Cerebellar nuclear complex (tissue), 1 donor: ENCODE data around the gene RBM6.
"Not testable (repeated sequence)": the region's sequence is repeated elsewhere in the genome, so short reads cannot be mapped to it uniquely, and the experiment has no call there.

ENCODE experiments used
- DNase-seq, 2 experiments: peaks; one replicate each; lab custom pipeline; 2025; lab: John Stamatoyannopoulos, UW

The RBM6 gene, protein sequence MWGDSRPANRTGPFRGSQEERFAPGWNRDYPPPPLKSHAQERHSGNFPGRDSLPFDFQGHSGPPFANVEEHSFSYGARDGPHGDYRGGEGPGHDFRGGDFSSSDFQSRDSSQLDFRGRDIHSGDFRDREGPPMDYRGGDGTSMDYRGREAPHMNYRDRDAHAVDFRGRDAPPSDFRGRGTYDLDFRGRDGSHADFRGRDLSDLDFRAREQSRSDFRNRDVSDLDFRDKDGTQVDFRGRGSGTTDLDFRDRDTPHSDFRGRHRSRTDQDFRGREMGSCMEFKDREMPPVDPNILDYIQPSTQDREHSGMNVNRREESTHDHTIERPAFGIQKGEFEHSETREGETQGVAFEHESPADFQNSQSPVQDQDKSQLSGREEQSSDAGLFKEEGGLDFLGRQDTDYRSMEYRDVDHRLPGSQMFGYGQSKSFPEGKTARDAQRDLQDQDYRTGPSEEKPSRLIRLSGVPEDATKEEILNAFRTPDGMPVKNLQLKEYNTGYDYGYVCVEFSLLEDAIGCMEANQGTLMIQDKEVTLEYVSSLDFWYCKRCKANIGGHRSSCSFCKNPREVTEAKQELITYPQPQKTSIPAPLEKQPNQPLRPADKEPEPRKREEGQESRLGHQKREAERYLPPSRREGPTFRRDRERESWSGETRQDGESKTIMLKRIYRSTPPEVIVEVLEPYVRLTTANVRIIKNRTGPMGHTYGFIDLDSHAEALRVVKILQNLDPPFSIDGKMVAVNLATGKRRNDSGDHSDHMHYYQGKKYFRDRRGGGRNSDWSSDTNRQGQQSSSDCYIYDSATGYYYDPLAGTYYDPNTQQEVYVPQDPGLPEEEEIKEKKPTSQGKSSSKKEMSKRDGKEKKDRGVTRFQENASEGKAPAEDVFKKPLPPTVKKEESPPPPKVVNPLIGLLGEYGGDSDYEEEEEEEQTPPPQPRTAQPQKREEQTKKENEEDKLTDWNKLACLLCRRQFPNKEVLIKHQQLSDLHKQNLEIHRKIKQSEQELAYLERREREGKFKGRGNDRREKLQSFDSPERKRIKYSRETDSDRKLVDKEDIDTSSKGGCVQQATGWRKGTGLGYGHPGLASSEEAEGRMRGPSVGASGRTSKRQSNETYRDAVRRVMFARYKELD

DNA sequence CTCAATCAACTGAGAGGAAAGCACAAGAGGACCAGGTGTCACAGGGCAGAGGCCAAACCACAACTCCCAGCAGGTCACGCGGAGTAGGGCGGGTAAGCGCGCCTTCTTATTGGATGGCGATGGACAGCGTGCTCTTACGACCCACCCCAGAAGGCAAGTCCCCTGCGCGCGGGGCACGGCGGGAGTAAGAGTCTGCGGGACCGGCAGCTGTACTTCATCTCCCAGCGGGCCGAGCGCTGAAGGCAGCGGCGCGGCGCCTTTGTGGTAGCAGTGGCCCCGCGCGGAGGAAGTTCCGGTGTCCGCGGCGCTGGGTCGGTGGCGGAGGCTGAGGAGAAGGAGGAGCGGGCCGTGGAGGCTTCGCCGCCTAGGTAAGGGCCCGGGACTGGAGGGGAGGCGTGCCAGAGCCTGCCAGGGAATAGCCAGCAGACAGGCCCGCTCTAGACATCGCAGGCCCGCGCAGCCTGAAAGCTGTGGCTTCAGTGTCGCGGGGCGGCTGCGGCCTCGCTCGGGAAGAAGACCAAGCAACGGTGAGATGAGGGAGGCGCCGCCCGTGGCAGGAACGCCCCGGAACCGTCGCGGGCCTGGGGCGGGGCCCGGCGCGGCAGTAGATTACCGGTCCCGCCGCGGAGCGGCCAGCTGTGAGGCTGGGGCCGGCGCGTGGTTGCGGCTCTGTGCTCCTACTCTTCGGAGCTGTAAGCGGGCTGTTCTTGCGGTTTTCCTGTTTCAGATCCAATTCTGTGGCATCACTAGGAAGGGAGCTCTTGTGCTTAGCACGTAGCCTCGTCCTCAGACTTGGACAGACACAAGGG is at the start of gene RBM6:
Gene RBM6, plus strand, starts transcription at position 293 of the 809 bp plus-strand sequence. CDS start 22,492 bp downstream, outside the sequence.
- peak; percentile 92 to 97 for DNase-seq

DNA sequence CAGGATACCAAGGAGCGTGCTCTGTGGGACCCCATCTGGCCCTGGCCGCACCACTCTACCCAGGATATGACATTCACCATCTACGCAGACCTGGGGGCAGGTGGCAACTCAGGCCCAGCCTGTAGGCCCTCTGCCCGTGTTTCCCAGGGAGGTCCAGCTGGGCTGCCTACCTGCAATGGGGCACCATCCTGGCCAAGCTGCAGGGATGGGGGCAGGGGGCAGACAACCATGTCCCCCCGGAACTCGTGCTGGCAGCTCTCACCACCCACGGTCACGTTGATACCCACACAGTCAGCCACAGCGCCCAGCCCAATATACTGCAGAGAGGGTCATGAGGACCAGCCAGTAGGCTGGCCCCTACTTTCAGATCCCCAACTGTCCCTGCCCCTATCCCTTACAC is 44.2 kb upstream of the RBM6 start:
- DNase-seq = no peak

DNA sequence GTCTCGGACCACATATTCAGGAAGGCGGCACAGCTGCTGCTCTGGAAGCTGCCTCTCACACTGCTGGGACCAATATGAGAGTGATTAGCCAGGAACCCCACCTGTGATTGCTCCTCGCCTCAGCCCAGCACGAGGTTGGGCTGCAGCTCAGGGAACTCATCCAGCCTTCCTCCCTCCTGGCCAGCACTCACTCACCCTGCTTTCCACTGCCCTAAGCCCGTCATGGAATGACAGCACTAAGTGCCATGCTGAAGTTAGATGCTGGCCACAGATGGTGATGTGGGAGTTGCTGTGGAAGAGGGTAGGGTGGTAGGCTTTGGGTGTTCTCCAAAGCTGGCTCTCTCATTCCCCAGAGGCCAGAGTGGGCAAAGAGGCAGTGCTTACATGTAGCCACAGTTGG is 43.6 kb upstream of the RBM6 start:
- no peak for DNase-seq

DNA sequence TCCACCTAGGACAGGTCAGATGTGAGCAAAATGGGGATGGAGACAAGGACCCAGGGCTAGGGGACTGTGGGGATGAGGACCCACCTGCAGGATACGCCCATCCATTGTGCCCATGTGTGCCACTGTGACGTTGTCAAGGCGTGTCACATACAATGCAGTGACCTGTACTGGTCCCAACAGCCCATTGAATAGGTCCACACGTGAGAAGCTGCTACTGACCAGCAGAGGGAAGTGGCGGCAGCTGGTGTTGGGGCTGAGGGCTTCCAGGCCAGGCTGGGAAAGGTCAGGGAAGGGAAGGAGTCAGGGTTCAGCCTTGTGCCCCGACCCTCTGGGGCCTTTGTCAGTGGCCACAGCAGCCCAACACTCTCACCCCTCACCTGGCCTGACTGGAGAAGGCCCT is 41.0 kb upstream of the RBM6 start:
- DNase-seq = no peak

DNA sequence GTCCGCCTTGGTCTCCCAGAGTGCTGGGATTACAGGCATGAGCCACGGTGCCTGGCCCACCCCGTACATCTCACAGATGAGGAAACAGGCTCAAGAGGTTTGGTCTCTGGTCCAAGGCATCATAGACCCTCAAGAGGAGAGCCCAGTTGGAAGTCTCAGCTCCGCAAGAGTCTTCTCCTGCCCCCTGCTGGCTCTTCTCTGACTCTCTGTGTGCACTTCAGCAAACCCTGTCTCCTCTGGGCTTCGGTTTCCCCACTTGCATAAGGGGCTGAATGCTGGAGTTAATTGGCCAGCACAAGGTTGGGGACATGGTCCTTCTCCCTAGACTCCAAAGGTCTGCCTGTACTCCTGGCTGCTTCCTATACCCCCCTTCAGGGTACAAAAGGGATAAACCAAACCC is 40.1 kb upstream of the RBM6 start:
- no peak for DNase-seq

DNA sequence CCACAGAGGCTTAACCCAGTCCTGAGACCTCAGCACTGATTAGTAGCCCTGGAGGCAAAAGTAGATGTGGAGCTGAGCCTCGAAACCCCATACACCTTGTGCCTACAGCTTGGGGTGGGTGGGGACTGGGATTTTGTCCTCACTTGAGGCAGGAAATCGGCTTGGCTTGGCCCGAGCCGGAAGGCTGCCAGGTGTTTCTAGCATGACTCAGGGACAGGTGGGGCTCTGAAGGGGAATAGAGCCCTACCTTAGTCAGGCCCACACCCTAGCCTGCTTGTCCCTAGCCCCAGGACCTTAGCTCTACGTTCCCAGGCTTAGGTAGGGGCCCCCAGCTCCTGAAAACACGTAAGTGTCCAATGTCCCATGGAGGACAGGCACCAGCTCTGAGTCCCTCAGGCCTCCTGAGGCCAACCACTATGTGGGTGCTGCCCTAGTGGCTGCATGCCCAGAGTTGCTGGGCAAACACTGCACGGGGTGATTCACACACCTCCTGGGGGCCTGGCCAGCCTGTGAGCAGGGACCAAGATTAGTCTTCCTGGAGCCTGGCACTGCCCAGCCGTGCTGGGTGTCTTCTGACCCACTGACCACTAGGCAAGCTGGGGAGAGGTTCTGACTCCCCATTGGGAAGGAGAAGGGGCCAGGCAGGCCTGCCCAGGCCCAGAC is 39.3 kb upstream of the RBM6 start:
- DNase-seq = no peak

DNA sequence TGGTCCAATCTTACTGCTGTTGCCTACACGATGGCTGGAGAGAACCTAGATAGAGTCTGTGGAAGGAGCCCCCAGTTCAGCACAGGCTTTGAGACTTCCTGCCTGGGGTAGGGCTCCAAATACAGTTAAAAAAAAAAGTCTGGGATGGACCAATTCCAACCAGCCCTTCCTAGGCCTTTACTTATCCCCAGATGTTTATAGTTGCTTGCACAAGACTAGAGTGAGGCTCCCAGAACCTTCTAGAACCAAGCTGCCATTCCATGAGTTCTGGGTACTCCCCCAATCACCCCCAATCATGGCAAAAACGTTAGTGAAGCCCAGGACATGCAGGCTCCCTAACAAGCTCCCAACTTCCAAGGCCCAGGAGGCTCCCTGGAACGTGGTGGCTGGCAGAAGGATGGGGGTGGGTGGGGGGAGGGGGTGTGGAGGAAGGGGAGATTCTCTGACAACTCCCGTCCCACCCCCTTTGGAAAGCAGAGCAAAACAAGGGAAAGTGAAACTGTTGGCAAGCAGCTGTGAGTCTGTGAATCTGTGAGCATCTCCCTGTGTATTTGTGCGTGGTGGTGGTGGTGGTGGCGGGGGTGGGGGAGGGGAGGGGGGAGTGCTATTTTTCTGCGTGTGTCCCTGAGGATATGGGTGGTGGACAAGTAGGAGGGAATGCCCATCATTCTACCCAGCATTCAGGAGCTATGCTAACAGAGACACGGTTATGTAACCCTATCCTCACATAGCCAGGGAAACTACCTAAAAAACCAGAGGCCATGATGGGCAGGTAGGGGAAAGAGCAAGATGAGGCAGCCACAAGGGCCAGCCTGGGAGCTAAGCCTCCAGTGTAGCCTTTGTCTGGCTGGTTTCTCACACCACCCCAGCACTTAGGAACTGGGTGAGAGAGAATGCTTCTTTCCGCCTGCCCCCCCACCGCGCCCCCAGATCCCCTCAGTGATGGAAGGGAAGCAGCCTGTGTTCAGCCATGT is 38.3 kb upstream of the RBM6 start:
- no peak for DNase-seq

DNA sequence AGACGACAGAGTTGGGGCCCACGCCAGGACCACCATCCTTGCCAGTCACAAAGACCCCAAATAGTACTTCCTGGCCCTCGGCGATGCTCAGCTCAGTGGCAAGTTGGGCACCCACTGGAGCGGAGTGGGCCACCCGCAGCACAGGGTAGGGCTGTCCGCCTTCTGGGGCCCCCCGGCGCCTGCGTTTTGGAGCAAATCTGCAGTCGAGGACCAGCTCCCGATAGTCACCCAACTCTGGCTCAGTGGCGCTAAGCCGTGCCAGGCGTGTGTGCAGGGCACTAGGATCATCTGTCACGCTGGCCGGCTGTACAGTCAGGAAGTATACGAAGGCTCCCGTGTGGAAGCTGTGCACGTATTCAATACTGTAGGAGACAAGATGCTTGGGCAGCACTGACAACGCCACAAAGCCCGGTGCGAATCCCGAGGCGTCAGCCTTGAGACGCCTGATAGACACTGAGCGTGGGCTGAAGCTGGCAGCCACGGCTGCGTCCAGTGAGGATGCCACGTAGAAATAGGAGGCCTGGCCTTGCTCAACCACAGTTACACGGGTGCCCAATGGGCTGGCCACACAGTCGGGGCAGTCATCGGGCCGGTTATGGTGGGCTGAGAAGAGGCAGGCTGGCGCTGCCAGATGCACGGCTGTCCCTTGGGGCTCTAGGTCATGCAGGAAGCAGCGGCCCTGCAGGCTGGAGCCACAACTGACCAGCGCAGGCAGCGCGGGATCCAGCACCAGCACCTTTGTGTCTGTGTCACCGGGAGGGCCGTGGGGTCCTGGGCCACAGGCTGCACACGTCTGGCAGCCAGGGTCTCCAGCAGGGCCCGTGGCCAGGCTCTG is 37.2 kb upstream of the RBM6 start:
- no peak for DNase-seq

DNA sequence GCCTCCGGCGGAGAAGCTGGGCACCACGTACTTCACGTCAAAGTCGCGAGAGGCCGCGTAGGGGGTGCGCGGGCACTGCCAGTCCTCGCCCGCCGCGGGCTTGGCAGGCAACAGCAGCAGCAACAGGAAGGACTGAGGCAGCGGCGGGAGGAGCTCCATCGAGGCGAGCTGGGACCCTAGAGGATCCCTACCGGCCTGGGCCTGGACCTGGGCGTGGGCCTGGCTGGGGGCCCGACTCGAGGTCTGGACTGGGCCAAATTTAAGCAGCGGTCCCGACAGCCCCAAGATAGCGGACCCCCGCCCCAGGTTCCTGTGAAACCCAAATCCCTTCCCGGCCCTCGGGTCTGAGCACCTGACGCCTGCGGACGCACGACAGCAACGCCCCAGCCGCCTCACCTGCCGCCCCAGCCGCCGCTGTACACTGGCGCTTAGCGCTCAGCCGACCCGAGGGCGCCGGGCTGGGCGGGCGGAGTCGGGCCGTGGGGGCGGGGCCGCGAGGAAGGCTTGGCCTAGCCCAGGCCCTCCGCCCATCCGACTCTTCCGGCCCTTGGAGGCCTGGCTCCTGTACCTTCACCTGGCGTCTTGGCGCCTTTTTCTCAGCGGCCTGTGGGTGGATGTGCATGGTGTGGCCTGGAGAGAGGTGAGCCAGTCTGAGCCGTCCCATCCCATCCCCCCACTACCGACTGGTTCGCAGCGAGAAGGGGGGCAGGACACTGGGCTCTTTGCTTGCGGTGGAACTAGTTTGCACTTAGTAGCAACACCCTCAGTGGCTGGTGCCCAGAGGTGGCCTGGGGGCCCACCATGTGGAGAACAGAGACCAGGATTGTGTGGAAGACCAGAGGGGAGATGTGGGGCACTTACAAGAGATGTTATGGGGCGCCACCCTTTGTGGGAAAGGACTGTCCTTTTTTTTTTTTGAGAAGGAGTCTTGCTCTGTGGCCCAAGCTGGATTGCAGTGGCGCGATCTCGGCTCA is 36.2 kb upstream of the RBM6 start, which contains the start of gene MST1R:
Gene MST1R, minus strand, starts transcription at position 423 of the 974 bp plus-strand sequence. Its CDS starts 264 bp downstream, at position 159.
- DNase-seq = no peak

DNA sequence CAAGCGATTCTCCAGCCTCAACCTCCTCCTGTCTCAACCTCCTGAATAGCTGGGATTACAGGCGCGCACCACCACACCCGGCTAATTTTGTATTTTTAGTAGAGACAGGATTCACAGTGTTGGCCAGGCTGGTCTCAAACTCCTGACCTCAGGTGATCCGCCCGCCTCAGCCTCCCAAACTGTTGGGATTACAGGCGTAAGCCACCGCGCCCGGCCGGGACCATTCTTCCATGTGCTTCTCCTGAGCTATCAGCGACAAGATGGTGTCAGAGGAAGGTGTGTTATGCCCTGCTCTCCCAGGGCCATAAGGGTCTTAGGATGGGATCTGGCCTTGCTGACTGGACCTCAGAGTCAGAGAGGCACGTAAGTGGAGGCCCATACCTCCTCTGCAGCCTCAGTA is 35.5 kb upstream of the RBM6 start:
- not testable (repeated sequence) for DNase-seq

DNA sequence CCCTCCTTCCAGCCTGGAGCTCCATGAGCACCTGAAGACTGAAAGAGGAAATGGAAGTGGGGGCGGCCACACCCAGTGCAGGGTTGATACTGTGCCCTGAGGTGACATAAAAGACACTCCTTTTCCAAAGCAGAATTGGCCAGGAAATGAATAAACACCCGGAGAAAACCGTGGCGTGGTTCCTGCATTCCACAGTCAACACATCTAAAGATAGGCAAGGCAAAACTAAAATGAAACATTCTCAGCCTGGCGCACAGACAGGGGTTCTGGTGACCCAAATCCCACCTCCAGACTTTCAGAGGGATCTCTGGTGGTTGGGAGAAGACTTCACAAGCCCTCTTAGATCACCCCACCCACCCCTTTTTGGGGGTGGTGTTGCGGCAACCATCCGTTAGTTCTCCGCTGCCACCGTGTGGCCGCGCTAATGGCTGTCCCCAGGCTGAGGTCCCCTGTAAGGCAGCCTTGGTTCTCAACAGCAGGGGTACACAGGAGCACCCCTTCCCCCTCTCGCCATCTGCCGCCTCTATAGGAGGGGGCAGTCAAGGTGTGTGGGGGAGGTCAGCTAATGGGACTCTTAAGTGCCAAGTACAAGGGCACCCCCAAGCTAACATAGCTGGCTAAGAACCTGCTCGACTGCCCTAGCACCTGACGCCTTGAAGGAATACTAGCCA is 33.7 kb upstream of the RBM6 start:
- DNase-seq = no peak

DNA sequence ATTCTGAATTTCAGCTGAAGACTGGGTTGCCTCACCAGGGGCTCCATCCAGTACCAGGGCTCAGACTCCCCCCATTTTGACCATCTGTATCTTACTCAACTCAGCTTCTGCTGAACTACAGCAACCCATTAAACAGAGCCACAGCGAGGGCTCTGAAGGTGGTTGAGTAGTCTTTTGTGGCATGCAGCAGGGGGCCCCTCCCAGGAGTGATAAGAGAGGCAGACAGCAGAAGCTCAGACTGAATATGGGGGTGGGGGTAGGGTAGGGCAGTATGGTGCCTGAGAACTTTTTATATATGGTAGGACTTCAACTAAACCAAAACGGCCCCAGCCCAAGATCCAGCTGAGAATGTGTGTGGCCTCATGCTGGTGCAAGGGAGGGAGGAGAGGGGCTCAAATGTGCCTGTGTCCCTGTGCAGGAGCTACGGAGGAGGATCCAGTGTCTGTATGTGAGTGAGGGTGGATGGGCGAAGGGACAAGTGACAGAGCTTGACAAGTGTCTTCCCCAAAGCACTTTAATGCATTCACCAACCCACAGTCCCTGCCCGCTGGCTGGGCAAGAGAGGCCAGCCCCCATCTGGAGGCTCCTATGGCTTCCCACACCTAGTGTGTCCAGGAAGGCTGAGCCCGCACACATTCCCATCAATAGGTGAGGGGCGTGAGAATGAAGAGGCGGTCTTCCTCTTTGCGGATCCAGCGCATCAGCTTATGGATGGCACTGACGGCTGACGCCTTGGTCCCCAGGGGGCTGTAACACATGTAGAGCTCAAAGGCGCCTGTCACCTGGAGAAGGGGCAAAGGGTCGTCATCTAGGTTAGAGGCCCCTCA is 31.4 kb upstream of the RBM6 start:
- DNase-seq = no peak

DNA sequence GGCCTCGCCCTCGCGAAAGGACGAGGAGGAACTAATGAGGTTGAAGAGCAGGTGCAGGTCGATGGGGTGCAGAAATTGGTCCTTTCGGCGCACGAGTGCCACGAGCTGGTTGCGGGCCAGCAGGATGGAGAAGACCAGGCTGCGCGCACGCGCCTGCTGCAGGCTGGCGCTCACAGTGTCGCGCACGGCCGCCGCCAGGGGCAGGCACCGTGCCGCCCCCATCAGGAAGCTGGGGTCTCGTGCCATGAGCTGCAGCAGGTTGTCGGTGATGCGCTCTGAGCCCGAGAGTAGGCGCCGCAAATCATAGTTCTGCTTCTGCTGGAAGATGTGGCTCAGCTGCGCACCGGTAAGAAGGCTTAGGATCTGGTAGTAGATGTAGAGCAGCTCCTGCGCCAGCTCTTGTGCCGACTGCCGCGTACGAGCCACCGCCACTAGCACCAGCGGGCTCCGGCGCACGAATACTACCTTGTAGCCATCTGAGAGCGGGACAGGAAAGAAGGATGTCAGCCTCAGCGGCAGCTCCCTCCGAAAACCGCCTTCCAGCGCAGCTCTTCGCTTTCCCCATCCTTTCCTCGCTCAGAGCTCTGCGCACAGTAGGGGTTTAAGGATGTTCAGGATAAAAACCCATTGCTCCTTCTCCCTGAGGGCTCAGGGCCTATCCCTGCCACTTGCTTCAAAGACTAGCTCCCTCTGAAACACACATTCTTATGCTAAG is 29.4 kb upstream of the RBM6 start:
- DNase-seq = no peak

DNA sequence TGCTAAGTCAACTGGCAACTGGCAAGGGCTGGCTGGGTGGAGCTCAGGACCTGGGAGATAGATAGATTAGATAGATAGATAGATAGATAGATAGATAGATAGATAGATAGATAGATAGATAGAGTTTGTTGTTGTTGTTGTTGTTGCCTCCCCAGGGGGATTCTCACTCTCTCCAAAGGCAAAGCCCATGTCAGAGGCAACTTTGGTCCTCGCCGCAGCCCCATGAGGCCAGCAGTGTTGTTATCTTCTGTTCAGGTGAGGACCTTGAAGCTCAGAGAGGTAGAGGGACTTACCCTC is 28.9 kb upstream of the RBM6 start:
- no peak for DNase-seq

DNA sequence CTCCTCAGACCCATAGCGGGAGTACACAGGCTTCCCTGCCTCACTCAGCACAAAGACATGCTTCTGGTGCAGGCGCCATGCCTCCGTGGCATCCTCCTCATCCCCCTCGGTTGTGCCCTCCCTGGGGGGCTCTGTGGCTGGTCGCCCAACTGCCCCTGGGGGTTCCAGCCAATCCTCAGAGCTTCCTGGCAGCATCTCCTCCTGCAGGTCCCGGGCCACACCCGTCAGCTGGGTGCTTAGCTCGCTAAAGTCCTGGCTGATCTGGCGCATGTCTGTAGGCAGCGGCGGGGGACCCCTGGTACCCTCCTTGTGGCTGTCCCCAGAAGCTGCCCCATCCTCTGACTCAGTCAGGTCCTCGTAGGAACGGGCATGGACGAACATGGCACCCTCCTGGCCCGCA is 28.3 kb upstream of the RBM6 start:
- no peak for DNase-seq

DNA sequence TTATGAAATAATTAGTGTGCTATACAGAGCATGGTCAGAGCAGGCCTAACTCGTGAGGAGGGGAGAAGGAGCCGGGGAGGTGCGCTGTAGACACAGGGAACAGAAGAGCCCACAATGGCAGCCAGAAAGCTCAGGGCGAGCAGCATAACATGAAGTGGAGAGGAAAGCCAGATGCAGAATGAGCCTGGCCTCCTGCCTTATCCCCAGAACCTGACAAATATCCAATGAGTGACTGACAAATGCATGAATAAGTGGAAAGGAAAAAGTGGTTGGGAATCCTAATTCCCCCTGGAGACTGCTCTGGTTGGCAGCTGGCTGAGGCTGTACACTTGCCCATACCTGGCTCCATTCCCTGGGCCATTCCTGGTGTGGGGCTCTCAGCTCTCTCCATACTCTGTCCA is 27.1 kb upstream of the RBM6 start:
- no peak for DNase-seq
